Hepatocyte (in vitro differentiated cells): ENCODE results near the gene CES3.

ENCODE experiments used
- CTCF ChIP-seq: fragments of 200-600 bp; sonication (generic); IDR thresholded peaks from 2 replicates; pipeline ENCODE4 v1.5.1; 2016; ENCODE audit warnings: antibody characterized with exemption, mild to moderate bottlenecking; ENCODE audit not compliant: poor library complexity
- EZH2phosphoT487 ChIP-seq: fragments of 200-600 bp; sonication (generic); IDR thresholded peaks from one replicate; pipeline ENCODE4 v1.6.1; 2018; ENCODE audit warnings: antibody characterized with exemption, mild to moderate bottlenecking, low read depth, moderate library complexity; ENCODE audit not compliant: unreplicated experiment, severe bottlenecking

- TF ChIP-seq CTCF (no peak), EZH2phosphoT487 (no peak)
These were observed 60.3 kb downstream of the CES3 start for GRCh38 chr16:67021321-67021720.
